BJ (cell line): ENCODE results near the gene PTCD1. TPM values are rescaled to one million over a fixed set of nuclear protein-coding genes. Genes with fewer than 3 reads are reported as not detected.

Experiments
- CTCF ChIA-PET: fragments of 350-600 bp; formaldehyde crosslinking; extraction: SDS; loops from one replicate; lab custom pipeline; 2021; ENCODE audit warnings: antibody characterized with exemption, inconsistent platforms; lab: Yijun Ruan, JAX
- POLR2A ChIA-PET: fragments of 300-600 bp; sonication (Branson Sonifier 250); formaldehyde crosslinking; extraction: SDS; loops from one replicate; lab custom pipeline; 2021; ENCODE audit warnings: antibody characterized with exemption; lab: Charles Lee
- DNase-seq: peaks from one replicate; pipeline ENCODE4 v3.0.0-alpha.2; 2011; ENCODE audit warnings: low read depth
- H3K27me3 ChIP-seq: 2 replicates; pipeline ENCODE4 v1.6.0; 2011; ENCODE audit warnings: low read length; ENCODE audit not compliant: control insufficient read depth, insufficient read depth
- H3K36me3 ChIP-seq: 2 replicates; pipeline ENCODE4 v1.5.1; 2011; ENCODE audit warnings: low read length; ENCODE audit not compliant: control insufficient read depth, insufficient read depth
- H3K4me3 ChIP-seq: 2 replicates; pipeline ENCODE4 v1.5.1; 2011; ENCODE audit warnings: low read depth, mild to moderate bottlenecking, control low read depth, low read length
- CTCF ChIP-seq: IDR thresholded peaks from 2 replicates; pipeline ENCODE4 v1.5.1; 2011; ENCODE audit warnings: low read depth, mild to moderate bottlenecking, control low read depth, inconsistent platforms, low read length, moderate library complexity; ENCODE audit not compliant: insufficient read depth
- polyA plus RNA-seq: library from polyadenylated mRNA; depleted of rRNA; stranded (reverse); fragments of >200 nt; gene quantifications from 2 replicates; pipeline ENCODE4 v1.2.3, GENCODE V29; 2011

The PTCD1 gene
- polyA plus RNA-seq, 1 experiment, result 3.5 TPM

GRCh38 chr7:99393355-99394187 lies 45.0 kb downstream of the PTCD1 start:
- H3K4me3 ChIP-seq, result no peak overlapping the region
- ChIA-PET CTCF (interaction anchor here (1.2 to 2.2 kb wide), 4 partner anchors 10 to 22 kb away, joined by 3 to 7 read pairs (median 4); no protein-coding TSS in a partner anchor), POLR2A (interaction anchor here (0.6 kb wide), 1 partner anchor 12 kb away, joined by 4 read pairs; no protein-coding TSS in a partner anchor)
- no peak for TF ChIP-seq CTCF
- H3K36me3 ChIP-seq, result peaks cover 41% of the 10 kb centered on the region
- no peaks in the 10 kb centered on the region for H3K27me3 ChIP-seq
- no peak for DNase-seq

- ChIA-PET POLR2A (no interaction called here), CTCF (interaction anchor here (1.2 to 2.2 kb wide), 4 partner anchors 11 to 23 kb away, joined by 3 to 7 read pairs (median 4); no protein-coding TSS in a partner anchor)
- H3K36me3 ChIP-seq, result peaks cover 45% of the 10 kb centered on the region
- H3K27me3 ChIP-seq, result no peaks in the 10 kb centered on the region
- no peak for TF ChIP-seq CTCF
- peak overlapping the region; percentile 29 for H3K4me3 ChIP-seq
- DNase-seq, result no peak
These were observed 45.8 kb downstream of the PTCD1 start for GRCh38 chr7:99392659-99393354.

GRCh38 chr7:99392046-99392445 lies 46.6 kb downstream of the PTCD1 start:
- DNase-seq, result no peak
- Histone ChIP-seq H3K36me3 (peaks cover 40% of the 10 kb centered on the region), H3K4me3 (no peak overlapping the region), H3K27me3 (no peaks in the 10 kb centered on the region)
- TF ChIP-seq CTCF, result no peak
- CTCF ChIA-PET, result interaction anchor here (2.2 kb wide), 1 partner anchor 11 kb away, joined by 7 read pairs; no protein-coding TSS in a partner anchor
- POLR2A ChIA-PET, result no interaction called here

- ChIA-PET POLR2A (no interaction called here), CTCF (interaction anchor here (1.1 kb wide), 1 partner anchor 18 kb away, joined by 6 read pairs; the partner anchor contains the start of genes BUD31 and PDAP1)
- no peak for TF ChIP-seq CTCF
- DNase-seq, result no peak
- Histone ChIP-seq H3K27me3 (no peaks in the 10 kb centered on the region), H3K4me3 (no peak overlapping the region), H3K36me3 (peaks cover 44% of the 10 kb centered on the region)
These were observed 47.5 kb downstream of the PTCD1 start for GRCh38 chr7:99390941-99391602.
